ENCODE measurements around the gene MSLN. TPM values are rescaled to one million over a fixed set of nuclear protein-coding genes. Genes with fewer than 3 reads are reported as not detected.

Gene MSLN
- total and polyA plus RNA-seq, 2 donors (not counting 3 experiments of a cell fraction or from before 2014, with no cell fraction given) = not detected

DNA sequence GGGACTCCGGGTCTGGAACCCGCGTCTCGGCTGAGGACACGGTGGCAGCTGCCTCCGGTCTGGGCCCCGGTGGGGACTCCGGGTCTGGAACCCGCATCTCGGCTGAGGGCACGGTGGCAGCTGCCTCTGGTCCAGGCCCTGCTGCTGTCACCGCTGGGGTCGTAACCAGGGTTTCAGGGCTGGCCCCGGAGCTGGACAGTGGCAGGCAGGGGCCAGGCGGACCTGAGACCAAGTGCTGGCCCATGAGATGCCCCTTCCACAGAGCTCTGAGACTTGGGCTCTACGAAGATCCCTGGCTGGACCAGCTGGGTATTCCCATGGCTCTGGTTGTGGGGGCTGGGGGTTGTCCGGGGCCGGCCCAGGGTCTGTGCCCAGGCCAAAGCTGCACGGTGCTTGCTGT is 23.9 kb downstream of the MSLN start:
- Histone ChIP-seq H3K9ac (replicated peaks; ENCODE audit: extremely low read depth, insufficient read depth, low read length) (no peak overlapping the region), H4K20me1 (replicated peaks; ENCODE audit: control insufficient read depth, extremely low read depth, insufficient read depth, low read length) (no peaks in the 10 kb centered on the region), H3K4me2 (ENCODE audit: insufficient read depth, low read length) (no peak overlapping the region), H3K79me2 (ENCODE audit: control insufficient read depth, insufficient read depth, low read length) (peaks cover 22% of the 10 kb centered on the region), H3K27me3 (ENCODE audit: control insufficient read depth in 2 of 2, insufficient read depth in 2 of 2, low read length in 2 of 2) (no peaks in the 10 kb centered on the region), H3K4me1 (ENCODE audit: control insufficient read depth, extremely low read depth, insufficient read depth, low read length) (peaks cover 13% of the 10 kb centered on the region), H3K36me3 (ENCODE audit: control insufficient read depth in 2 of 2, extremely low read depth in 1 of 2, insufficient read depth in 2 of 2, low read length in 2 of 2) (peaks cover 2 to 6% of the 10 kb centered on the region in 2 experiments), H3K27ac (ENCODE audit: insufficient read depth, low read depth, low read length) (no peak overlapping the region), H3K4me3 (replicated peaks in 1 of 3; ENCODE audit: insufficient read depth in 1 of 3, low read depth in 1 of 3, low read length in 3 of 3) (no peak overlapping the region), H3K9me1 (replicated peaks; ENCODE audit: control insufficient read depth, extremely low read depth, insufficient read depth, low read length) (no peaks in the 10 kb centered on the region), H3K9me3 (replicated peaks; ENCODE audit: control insufficient read depth, insufficient read depth, low read length) (no peaks in the 10 kb centered on the region), H2AFZ (ENCODE audit: low read depth, low read length) (no peak overlapping the region)
- dilution Hi-C loops (cut with MboI; ENCODE audit: extremely low pct_ligation_motif_present, low sequenced_read_pairs) = no loop called here
- TF ChIP-seq GATA2 (IDR thresholded peaks at IDR 0.05; ENCODE audit: insufficient read depth, insufficient read length, low read depth, low read length) (no peak), MYC (IDR thresholded peaks at IDR 0.05; ENCODE audit: low read depth, low read length) (no peak)
- TF ChIP-seq, protein P1, sequence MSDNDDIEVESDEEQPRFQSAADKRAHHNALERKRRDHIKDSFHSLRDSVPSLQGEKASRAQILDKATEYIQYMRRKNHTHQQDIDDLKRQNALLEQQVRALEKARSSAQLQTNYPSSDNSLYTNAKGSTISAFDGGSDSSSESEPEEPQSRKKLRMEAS (IDR thresholded peaks at IDR 0.05; ENCODE audit: insufficient read depth, insufficient read length) = no peak
- TF ChIP-seq, protein P2, sequence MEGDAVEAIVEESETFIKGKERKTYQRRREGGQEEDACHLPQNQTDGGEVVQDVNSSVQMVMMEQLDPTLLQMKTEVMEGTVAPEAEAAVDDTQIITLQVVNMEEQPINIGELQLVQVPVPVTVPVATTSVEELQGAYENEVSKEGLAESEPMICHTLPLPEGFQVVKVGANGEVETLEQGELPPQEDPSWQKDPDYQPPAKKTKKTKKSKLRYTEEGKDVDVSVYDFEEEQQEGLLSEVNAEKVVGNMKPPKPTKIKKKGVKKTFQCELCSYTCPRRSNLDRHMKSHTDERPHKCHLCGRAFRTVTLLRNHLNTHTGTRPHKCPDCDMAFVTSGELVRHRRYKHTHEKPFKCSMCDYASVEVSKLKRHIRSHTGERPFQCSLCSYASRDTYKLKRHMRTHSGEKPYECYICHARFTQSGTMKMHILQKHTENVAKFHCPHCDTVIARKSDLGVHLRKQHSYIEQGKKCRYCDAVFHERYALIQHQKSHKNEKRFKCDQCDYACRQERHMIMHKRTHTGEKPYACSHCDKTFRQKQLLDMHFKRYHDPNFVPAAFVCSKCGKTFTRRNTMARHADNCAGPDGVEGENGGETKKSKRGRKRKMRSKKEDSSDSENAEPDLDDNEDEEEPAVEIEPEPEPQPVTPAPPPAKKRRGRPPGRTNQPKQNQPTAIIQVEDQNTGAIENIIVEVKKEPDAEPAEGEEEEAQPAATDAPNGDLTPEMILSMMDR (IDR thresholded peaks at IDR 0.05; ENCODE audit: extremely low read depth in 1 of 2, insufficient read depth in 1 of 2, low read depth in 1 of 2, low read length in 2 of 2) = no peak
- CTCF ChIA-PET = interaction anchor here (0.8 to 5.8 kb wide), 10 partner anchors 7 to 273 kb away, joined by 3 to 67 read pairs (median 7); partner anchors contain the start of genes ANTKMT and METRN
- intact Hi-C loops (cut with micrococcal nuclease) = no loop called here
- FAIRE-seq = no peak
- BruUV-seq (replicated peaks) = no TSS peak
- POLR2A ChIA-PET = interaction anchor here (0.6 to 1.0 kb wide), 2 partner anchors 36 to 212 kb away, joined by 3 read pairs; no protein-coding TSS in a partner anchor
- DNase-seq (ENCODE audit: low read depth, low spot score) = no peak

All from endothelial cell of umbilical vein (primary cell).